MM.1S (cell line): ENCODE measurements around the gene CMTR1.

Experiments used
- DNase-seq: peaks from one replicate; pipeline ENCODE4 v3.0.0-alpha.2; 2015
- H2AFZ ChIP-seq: fragments of 300-600 bp; sonication (generic); 2 replicates; pipeline ENCODE4 v1.6.0; 2016; ENCODE audit warnings: antibody characterized with exemption, low read length
- H3F3A ChIP-seq: fragments of 300-600 bp; sonication (generic); 2 replicates; pipeline ENCODE4 v1.6.1; 2016; ENCODE audit warnings: mild to moderate bottlenecking, antibody characterized with exemption, low read length, moderate library complexity, mixed read lengths; ENCODE audit not compliant: insufficient read depth
- H3K27ac ChIP-seq: fragments of 300-600 bp; sonication (generic); 2 replicates; pipeline ENCODE4 v1.5.1; 2016; ENCODE audit warnings: mild to moderate bottlenecking, low read length
- H3K27me3 ChIP-seq: fragments of 300-600 bp; sonication (generic); replicated peaks from 2 replicates; pipeline ENCODE4 v1.6.0; 2016; ENCODE audit warnings: low read length; ENCODE audit not compliant: insufficient read depth
- H3K36me3 ChIP-seq: fragments of 300-600 bp; sonication (generic); replicated peaks from 2 replicates; pipeline ENCODE4 v1.6.1; 2016; ENCODE audit warnings: mild to moderate bottlenecking, low read length, mixed read lengths; ENCODE audit not compliant: insufficient read depth
- H3K4me1 ChIP-seq: fragments of 300-600 bp; sonication (generic); 2 replicates; pipeline ENCODE4 v1.6.1; 2016; ENCODE audit warnings: low read length, mixed read lengths
- H3K4me2 ChIP-seq: fragments of 300-600 bp; sonication (generic); 2 replicates; pipeline ENCODE4 v1.6.0; 2016; ENCODE audit warnings: low read depth, low read length
- H3K4me3 ChIP-seq: fragments of 300-600 bp; sonication (generic); 2 replicates; pipeline ENCODE4 v1.5.1; 2016; ENCODE audit warnings: low read length, mixed read lengths
- H3K79me2 ChIP-seq: fragments of 300-600 bp; sonication (generic); 2 replicates; pipeline ENCODE4 v1.6.1; 2016; ENCODE audit warnings: mixed run types, low read length, mixed read lengths
- H3K9ac ChIP-seq: fragments of 300-600 bp; sonication (generic); 2 replicates; pipeline ENCODE4 v1.6.1; 2016; ENCODE audit warnings: low read length, mixed read lengths
- H3K9me2 ChIP-seq: fragments of 300-600 bp; sonication (generic); replicated peaks from 2 replicates; pipeline ENCODE4 v1.6.1; 2016; ENCODE audit warnings: mild to moderate bottlenecking, low read length, mixed read lengths; ENCODE audit not compliant: insufficient read depth
- H3K9me3 ChIP-seq: fragments of 300-600 bp; sonication (generic); replicated peaks from 2 replicates; pipeline ENCODE4 v1.6.1; 2016; ENCODE audit warnings: mild to moderate bottlenecking, low read length, mixed read lengths; ENCODE audit not compliant: insufficient read depth
- H4K20me1 ChIP-seq: fragments of 300-600 bp; sonication (generic); 2 replicates; pipeline ENCODE4 v1.6.1; 2016; ENCODE audit warnings: mild to moderate bottlenecking, low read length, moderate library complexity, mixed read lengths; ENCODE audit not compliant: insufficient read depth
- EZH2 ChIP-seq: fragments of 300-600 bp; sonication (generic); optimal IDR thresholded peaks from 2 replicates; pipeline ENCODE3; 2017; ENCODE audit warnings: low read depth, mild to moderate bottlenecking, antibody characterized with exemption, low read length, mixed read lengths
- EZH2phosphoT487 ChIP-seq: fragments of 300-600 bp; sonication (generic); IDR thresholded peaks from 2 replicates; pipeline ENCODE4 v1.6.1; 2018; ENCODE audit warnings: antibody characterized with exemption, low read length
- TF ChIP-seq, protein P1 (sequence below): fragments of 300-600 bp; sonication (generic); IDR thresholded peaks from 2 replicates; pipeline ENCODE4 v1.5.1; 2016; ENCODE audit warnings: antibody characterized with exemption, low read length, mixed read lengths

Gene CMTR1

DNA sequence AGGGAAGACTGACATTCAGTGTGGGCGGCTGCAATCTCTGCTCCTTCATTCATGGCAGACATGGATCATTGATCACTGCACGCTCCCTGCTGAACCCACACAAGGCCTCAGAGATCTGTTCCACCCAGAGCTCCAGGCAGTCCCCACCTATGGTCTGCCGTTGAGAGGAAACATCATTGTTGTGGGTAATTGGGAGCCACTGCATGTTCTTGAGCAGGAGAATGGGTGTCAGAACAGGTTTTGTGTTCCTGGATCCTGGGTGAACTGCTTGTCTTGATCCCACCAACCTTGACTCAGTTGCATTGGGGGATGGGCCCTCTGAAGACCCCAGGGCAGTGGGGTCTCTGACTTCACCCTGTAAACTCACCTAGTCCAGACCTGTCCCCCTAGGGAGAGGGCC is 89.8 kb downstream of the CMTR1 start:
- TF ChIP-seq EZH2 (no peak), EZH2phosphoT487 (no peak)
- TF ChIP-seq, protein P1, sequence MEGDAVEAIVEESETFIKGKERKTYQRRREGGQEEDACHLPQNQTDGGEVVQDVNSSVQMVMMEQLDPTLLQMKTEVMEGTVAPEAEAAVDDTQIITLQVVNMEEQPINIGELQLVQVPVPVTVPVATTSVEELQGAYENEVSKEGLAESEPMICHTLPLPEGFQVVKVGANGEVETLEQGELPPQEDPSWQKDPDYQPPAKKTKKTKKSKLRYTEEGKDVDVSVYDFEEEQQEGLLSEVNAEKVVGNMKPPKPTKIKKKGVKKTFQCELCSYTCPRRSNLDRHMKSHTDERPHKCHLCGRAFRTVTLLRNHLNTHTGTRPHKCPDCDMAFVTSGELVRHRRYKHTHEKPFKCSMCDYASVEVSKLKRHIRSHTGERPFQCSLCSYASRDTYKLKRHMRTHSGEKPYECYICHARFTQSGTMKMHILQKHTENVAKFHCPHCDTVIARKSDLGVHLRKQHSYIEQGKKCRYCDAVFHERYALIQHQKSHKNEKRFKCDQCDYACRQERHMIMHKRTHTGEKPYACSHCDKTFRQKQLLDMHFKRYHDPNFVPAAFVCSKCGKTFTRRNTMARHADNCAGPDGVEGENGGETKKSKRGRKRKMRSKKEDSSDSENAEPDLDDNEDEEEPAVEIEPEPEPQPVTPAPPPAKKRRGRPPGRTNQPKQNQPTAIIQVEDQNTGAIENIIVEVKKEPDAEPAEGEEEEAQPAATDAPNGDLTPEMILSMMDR, result no peak
- Histone ChIP-seq H3K9me3 (no peaks in the 10 kb centered on the region), H3F3A (no peaks in the 10 kb centered on the region), H3K27me3 (peaks cover 7% of the 10 kb centered on the region), H3K4me3 (no peak overlapping the region), H2AFZ (no peak overlapping the region), H3K4me2 (no peak overlapping the region), H3K9me2 (no peaks in the 10 kb centered on the region), H3K4me1 (no peaks in the 10 kb centered on the region), H3K79me2 (no peaks in the 10 kb centered on the region), H4K20me1 (no peaks in the 10 kb centered on the region), H3K27ac (no peak overlapping the region), H3K36me3 (no peaks in the 10 kb centered on the region), H3K9ac (no peak overlapping the region)
- DNase-seq, result no peak

DNA sequence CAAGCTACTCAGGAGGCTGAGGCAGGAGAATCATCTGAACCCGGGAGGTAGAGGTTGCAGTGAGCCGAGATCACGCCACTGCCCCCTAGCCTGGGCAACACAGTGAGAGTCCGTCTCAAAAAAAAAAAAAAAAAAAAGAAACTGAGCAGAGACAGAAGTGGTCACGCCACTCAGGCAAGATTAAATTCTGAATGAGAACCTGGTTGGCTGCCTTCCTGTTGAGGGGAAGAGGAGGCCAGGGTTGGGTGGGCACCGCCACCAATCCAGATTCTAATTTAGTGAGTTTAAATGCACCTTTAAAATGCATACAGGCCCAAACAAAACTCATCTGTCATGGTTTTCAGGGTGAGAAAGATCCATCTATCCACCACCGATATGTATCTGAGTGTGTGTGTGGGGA is 90.4 kb downstream of the CMTR1 start:
- H3K4me3 ChIP-seq, result no peak overlapping the region
- no peaks in the 10 kb centered on the region for H3K36me3 ChIP-seq
- peaks cover 8% of the 10 kb centered on the region for H3K27me3 ChIP-seq
- H3K9me2 ChIP-seq, result no peaks in the 10 kb centered on the region
- H3K9ac ChIP-seq, result no peak overlapping the region
- no peak for DNase-seq
- H3F3A ChIP-seq, result no peaks in the 10 kb centered on the region
- H2AFZ ChIP-seq, result no peak overlapping the region
- no peaks in the 10 kb centered on the region for H3K79me2 ChIP-seq
- H3K9me3 ChIP-seq, result no peaks in the 10 kb centered on the region
- no peak overlapping the region for H3K4me2 ChIP-seq
- H3K4me1 ChIP-seq, result no peaks in the 10 kb centered on the region
- no peaks in the 10 kb centered on the region for H4K20me1 ChIP-seq
- H3K27ac ChIP-seq, result no peak overlapping the region
- TF ChIP-seq, protein P1, result no peak
- no peak for TF ChIP-seq EZH2
- no peak for TF ChIP-seq EZH2phosphoT487

DNA sequence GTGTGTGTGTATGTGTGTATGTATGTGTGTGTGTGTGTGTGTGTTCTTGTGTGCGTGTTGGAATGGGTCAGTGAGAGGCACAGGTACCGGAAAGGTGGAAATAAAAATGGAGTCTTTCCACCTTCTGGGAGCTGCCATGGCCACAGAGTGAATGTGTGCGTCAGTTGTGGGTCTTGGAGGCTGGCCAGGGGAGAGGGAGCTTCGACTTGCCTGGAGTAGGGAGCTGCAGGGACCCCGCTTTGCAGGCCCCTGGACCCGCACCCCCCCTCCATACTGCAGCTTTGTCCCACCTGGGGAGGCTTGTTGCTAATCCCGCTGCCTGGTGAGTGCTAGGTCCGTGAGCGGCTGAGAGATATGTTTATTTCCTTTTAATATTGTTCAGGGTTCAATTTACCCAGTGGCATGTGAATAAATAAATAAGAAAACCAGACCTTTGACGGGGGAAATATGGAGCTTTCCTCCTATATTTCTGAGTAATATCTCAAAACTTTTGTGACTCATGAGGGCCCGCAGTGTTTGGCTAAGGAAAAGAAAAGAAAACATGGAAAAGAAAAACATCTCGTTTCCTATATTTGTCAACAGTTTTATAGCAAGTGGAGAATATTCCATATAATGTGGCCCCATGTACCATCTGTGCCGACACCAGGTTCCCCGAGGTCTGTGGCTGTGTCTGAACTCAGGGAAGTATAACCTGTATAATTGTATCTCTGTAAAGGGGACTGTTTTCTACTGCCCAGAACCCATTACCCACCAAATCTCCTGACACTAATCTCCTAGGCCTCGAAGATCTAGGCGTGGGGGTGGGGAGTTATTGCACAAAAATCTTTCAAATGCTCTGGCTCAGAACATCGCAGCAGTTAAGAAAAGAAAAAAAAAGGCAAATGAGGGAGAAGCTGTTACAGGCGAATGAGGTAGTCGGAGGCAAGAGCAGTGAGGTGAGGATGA is 91.3 kb downstream of the CMTR1 start:
- no peak for TF ChIP-seq EZH2phosphoT487
- TF ChIP-seq, protein P1, result no peak
- TF ChIP-seq EZH2, result no peak
- Histone ChIP-seq H3K4me1 (no peaks in the 10 kb centered on the region), H3K4me2 (no peak overlapping the region), H4K20me1 (no peaks in the 10 kb centered on the region), H3K27ac (no peak overlapping the region), H3F3A (no peaks in the 10 kb centered on the region), H3K79me2 (no peaks in the 10 kb centered on the region), H3K36me3 (no peaks in the 10 kb centered on the region), H2AFZ (no peak overlapping the region), H3K9ac (no peak overlapping the region), H3K27me3 (peaks cover 15% of the 10 kb centered on the region), H3K9me2 (no peaks in the 10 kb centered on the region), H3K9me3 (no peaks in the 10 kb centered on the region), H3K4me3 (no peak overlapping the region)
- DNase-seq, result no peak
